Body of pancreas (tissue), 4 donors: Measurements from ENCODE around the gene PDE7B. TPM values are rescaled to one million over a fixed set of nuclear protein-coding genes. Genes with fewer than 3 reads are reported as not detected.
A peak's percentile ranks its signal among the peaks of the same experiment; 100 is the strongest.

Experiments
- ATAC-seq: fragments of 150-250 bp; one replicate; pipeline ENCODE4 v1.9.1; 2016
- DNase-seq, 4 donors: peaks; one replicate each; pipeline ENCODE4 v3.0.0-alpha.2; 2019
- H3K27ac ChIP-seq, 4 donors: fragments of 200-600 bp; sonication (generic); 1 replicate in 3 of 4; 2 replicates in 1 of 4; pipeline versions ENCODE4 v1.5.1 to v1.6.1; 2016 to 2019; ENCODE audit warnings: mild to moderate bottlenecking in 1 of 4, mixed read lengths in 1 of 4, moderate library complexity in 1 of 4
- H3K27me3 ChIP-seq, 2 donors: fragments of 200-600 bp; sonication (generic); one replicate each; pipeline ENCODE4 v1.6.0; 2016; ENCODE audit warnings: mild to moderate bottlenecking in 1 of 2
- H3K36me3 ChIP-seq, 2 donors: fragments of 200-600 bp; sonication (generic); replicated peaks in 1 of 2; 2 replicates each; pipeline ENCODE4 v1.5.1; 2016; ENCODE audit warnings: low read depth in 2 of 2; ENCODE audit not compliant: insufficient read depth in 1 of 2
- H3K4me1 ChIP-seq: fragments of 200-600 bp; sonication (generic); one replicate; pipeline ENCODE4 v1.6.0; 2016
- H3K4me3 ChIP-seq, 2 donors: fragments of 200-600 bp; sonication (generic); 1 replicate in 1 of 2; 2 replicates in 1 of 2; pipeline ENCODE4 v1.5.1; 2016 to 2019
- H3K9me3 ChIP-seq, 3 donors: fragments of 200-600 bp; sonication (generic); 1 replicate in 2 of 3; 2 replicates in 1 of 3; pipeline ENCODE4 v1.5.1; 2016
- POLR2A ChIP-seq, 3 donors: fragments of 450-650 bp; IDR thresholded peaks; one replicate each; pipeline ENCODE4 v1.6.1; 2016; ENCODE audit warnings: antibody characterized with exemption in 3 of 3, mild to moderate bottlenecking in 2 of 3
- WGBS, 2 donors: methylation state at CpG; one replicate each; pipeline ENCODE4 v1.1.5; 2017; 5-methylcytosine and 5-hydroxymethylcytosine counted together
- intact Hi-C: fragments of 100-400 bp; cut with DNase I; formaldehyde crosslinking; loops from one replicate; pipeline ENCODE4 v1.15.1; 2023
- total RNA-seq, 2 donors: library from RNA; depleted of rRNA; stranded (reverse); fragments of >200 nt; gene quantifications; one replicate each; pipeline ENCODE4 v1.1.0, GENCODE V29; 2016
- TF ChIP-seq, protein P1 (sequence below), 7 experiments: fragments of 450-650 bp in 4 of 7; fragments of 200-600 bp in 3 of 7; sonication (generic) in 3 of 7; IDR thresholded peaks; one replicate each; pipeline ENCODE4 v1.5.1; 2016 to 2019; ENCODE audit warnings: antibody characterized with exemption in 7 of 7

PDE7B gene
- total RNA-seq, 2 donors from 2014 or later, result 1.0 to 2.3 TPM

DNA sequence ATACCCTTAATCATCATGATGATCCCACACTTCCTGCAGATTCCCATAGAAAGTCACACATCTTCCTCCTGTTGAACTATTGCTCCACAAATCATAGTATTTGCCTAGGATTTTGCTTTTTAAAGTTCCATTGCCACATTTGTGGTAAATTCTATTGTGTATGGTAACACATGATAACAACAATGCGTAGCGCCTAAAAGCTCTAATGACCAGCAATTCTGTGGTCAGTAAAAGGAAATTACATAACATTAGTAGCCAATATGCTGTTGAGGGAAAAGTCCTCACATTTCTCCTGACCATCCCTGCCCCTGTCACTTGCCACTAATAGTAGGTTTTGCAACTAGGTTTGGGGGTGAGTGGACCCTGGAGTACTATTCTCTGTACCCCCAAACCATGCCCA, 31.8 kb upstream of the PDE7B start:
- H3K36me3 ChIP-seq, result no peaks in the 10 kb centered on the region
- DNase-seq, result no peak
- intact Hi-C loops, result no loop called here
- WGBS, 2 donors, result 74 to 89% methylated on average over 2 of the region's 2 CpGs
- ATAC-seq, result no peak
- no peak overlapping the region for H3K27ac ChIP-seq
- H3K27me3 ChIP-seq, result no peaks in the 10 kb centered on the region
- no peaks in the 10 kb centered on the region for H3K9me3 ChIP-seq
- peaks cover 5% of the 10 kb centered on the region for H3K4me1 ChIP-seq
- H3K4me3 ChIP-seq, result no peak overlapping the region
- no peak for TF ChIP-seq POLR2A (IDR thresholded peaks at IDR 0.05)
- TF ChIP-seq, protein P1, sequence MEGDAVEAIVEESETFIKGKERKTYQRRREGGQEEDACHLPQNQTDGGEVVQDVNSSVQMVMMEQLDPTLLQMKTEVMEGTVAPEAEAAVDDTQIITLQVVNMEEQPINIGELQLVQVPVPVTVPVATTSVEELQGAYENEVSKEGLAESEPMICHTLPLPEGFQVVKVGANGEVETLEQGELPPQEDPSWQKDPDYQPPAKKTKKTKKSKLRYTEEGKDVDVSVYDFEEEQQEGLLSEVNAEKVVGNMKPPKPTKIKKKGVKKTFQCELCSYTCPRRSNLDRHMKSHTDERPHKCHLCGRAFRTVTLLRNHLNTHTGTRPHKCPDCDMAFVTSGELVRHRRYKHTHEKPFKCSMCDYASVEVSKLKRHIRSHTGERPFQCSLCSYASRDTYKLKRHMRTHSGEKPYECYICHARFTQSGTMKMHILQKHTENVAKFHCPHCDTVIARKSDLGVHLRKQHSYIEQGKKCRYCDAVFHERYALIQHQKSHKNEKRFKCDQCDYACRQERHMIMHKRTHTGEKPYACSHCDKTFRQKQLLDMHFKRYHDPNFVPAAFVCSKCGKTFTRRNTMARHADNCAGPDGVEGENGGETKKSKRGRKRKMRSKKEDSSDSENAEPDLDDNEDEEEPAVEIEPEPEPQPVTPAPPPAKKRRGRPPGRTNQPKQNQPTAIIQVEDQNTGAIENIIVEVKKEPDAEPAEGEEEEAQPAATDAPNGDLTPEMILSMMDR (IDR thresholded peaks at IDR 0.05), result no peak

DNA sequence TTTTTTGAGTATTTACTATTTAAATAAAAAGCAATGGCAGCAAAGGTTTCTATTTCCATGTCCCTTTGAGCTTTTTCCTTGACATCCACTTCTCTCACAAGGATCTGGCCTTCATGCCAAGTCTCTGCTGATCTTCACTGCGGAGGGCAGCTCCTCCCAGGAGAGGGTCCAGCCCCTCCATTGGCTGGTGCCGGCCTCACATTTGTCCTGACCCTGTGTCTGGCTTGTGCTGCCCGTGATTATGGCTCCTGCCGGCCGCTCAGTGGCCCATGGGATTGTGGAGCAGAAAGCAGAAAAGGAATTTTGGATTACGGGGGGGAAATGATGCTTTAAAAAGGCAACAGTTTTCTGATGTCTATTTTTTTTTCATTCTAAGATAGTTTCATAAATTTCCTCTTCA, 31.2 kb upstream of the PDE7B start:
- H3K4me3 ChIP-seq, result no peak overlapping the region
- intact Hi-C loops, result no loop called here
- ATAC-seq (no peak), DNase-seq (peak in 1 of 4 donors; percentile 4)
- no peaks in the 10 kb centered on the region for H3K36me3 ChIP-seq
- no peak overlapping the region for H3K27ac ChIP-seq
- no peaks in the 10 kb centered on the region for H3K27me3 ChIP-seq
- H3K4me1 ChIP-seq, result peaks cover 4% of the 10 kb centered on the region
- H3K9me3 ChIP-seq, result no peaks in the 10 kb centered on the region
- 79 to 80% methylated on average over 6 of the region's 6 CpGs for WGBS, 2 donors
- TF ChIP-seq, protein P1 (IDR thresholded peaks at IDR 0.05), result no peak
- no peak for TF ChIP-seq POLR2A (IDR thresholded peaks at IDR 0.05)

- DNase-seq, result no peak
- Histone ChIP-seq H3K36me3 (no peaks in the 10 kb centered on the region), H3K27ac (no peak overlapping the region), H3K27me3 (no peaks in the 10 kb centered on the region), H3K9me3 (no peaks in the 10 kb centered on the region), H3K4me1 (no peaks in the 10 kb centered on the region), H3K4me3 (no peak overlapping the region)
- ATAC-seq, result no peak
- WGBS, 2 donors, result 85 to 88% methylated on average over 1 of the region's 1 CpG
- intact Hi-C loops, result no loop called here
- TF ChIP-seq, protein P1 (IDR thresholded peaks at IDR 0.05), result no peak
- no peak for TF ChIP-seq POLR2A (IDR thresholded peaks at IDR 0.05)
These were observed 27.6 kb upstream of the PDE7B start for GRCh38 chr6:135823851-135824250.

DNA sequence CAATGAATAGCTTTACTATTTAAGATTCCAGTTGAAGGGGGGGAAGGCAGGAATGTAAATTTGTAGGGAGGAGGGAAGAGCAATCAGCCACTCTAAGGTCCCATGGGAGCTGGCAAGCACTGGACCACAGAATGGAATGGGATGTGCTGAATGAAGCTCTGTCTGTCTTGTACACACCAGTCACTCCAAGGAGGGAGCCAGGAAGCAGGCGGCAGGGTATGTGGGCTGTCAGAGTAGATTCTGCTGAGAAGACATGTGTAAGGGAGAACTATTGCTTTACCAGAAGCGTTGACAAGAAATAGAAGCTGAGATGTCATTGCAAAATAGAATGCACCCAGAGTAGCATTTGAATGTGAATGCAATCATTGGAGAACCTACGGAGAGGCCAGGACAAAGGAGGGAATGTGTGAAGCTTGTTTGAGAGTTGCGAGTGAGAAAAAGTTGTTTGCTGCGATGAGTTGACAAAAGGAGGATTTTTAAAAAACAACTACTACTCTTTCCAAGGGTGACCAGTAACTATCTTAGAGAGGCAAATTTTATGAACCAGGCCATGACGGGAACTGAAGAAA, 25.2 kb upstream of the PDE7B start:
- TF ChIP-seq, protein P1 (IDR thresholded peaks at IDR 0.05), result no peak
- TF ChIP-seq POLR2A (IDR thresholded peaks at IDR 0.05), result no peak
- no peak overlapping the region for H3K27ac ChIP-seq
- WGBS, 2 donors, result 88 to 91% methylated on average over 6 of the region's 6 CpGs
- H3K4me3 ChIP-seq, result no peak overlapping the region
- intact Hi-C loops, result no loop called here
- ATAC-seq (no peak), DNase-seq (no peak)
- H3K9me3 ChIP-seq, result no peaks in the 10 kb centered on the region
- H3K4me1 ChIP-seq, result no peaks in the 10 kb centered on the region
- H3K36me3 ChIP-seq, result no peaks in the 10 kb centered on the region
- H3K27me3 ChIP-seq, result no peaks in the 10 kb centered on the region

DNA sequence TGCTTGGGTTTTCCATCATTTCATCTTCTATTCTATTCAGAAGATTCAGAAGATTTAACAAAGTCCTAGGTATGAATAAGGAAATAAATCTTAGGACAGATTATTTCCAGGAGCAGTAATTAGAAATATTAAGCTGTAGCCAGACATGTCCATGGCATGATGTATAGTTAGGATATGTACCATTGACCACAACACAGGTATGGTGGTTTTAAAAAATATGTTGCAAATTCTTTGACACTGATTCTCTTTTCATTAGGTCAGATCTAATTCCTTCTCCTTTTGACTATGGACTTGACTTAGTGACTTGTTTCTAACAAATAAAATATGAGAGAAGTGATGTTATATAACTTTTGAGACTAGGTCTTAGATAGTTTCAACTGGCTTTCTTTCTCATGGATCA, 23.5 kb upstream of the PDE7B start:
- ATAC-seq (no peak), DNase-seq (no peak)
- no peak overlapping the region for H3K27ac ChIP-seq
- H3K27me3 ChIP-seq, result no peaks in the 10 kb centered on the region
- no peak for TF ChIP-seq POLR2A (IDR thresholded peaks at IDR 0.05)
- TF ChIP-seq, protein P1 (IDR thresholded peaks at IDR 0.05), result no peak
- intact Hi-C loops, result no loop called here
- H3K4me3 ChIP-seq, result no peak overlapping the region
- H3K9me3 ChIP-seq, result no peaks in the 10 kb centered on the region
- H3K36me3 ChIP-seq, result no peaks in the 10 kb centered on the region
- H3K4me1 ChIP-seq, result no peaks in the 10 kb centered on the region
